GM12891 (cell line): ENCODE results near the gene LPCAT3.

Experiments
- POLR2A ChIP-seq: IDR thresholded peaks from 2 replicates; pipeline ENCODE4 v1.6.1; 2011; ENCODE audit warnings: low read depth, low read length, control low read depth
- POLR2AphosphoS5 ChIP-seq: IDR thresholded peaks from 2 replicates; pipeline ENCODE4 v1.6.1; 2011; ENCODE audit warnings: low read depth, low read length, control low read depth
- POU2F2 ChIP-seq: IDR thresholded peaks from 2 replicates; pipeline ENCODE4 v1.6.1; 2011; ENCODE audit warnings: low read depth, mild to moderate bottlenecking, control low read depth, low read length, moderate library complexity
- TAF1 ChIP-seq: IDR thresholded peaks from 2 replicates; pipeline ENCODE4 v1.6.1; 2011; ENCODE audit warnings: low read depth, low read length, control low read depth

GRCh38 chr12:6970096-6970527, 48.2 kb downstream of the LPCAT3 start:
- TF ChIP-seq POU2F2 (no peak; the same call in 1 of the 2 replicates), POLR2AphosphoS5 (peak; percentile 16; the same call in 1 of the 2 replicates), TAF1 (0 out of 2 replicates have a peak, but pooled peaks have one; percentile 4), POLR2A (0 out of 2 replicates have a peak, but pooled peaks have one; percentile 24)
